ENCODE results near the gene INF2. TPM values are rescaled to one million over a fixed set of nuclear protein-coding genes. Genes with fewer than 3 reads are reported as not detected.

The INF2 gene
- total RNA-seq, 2 donors from 2014 or later: 162 to 264 TPM

GRCh38 chr14:104729835-104730181, 40.4 kb downstream of the INF2 start:
- H3K9me3 ChIP-seq: no peaks in the 10 kb centered on the region
- intact Hi-C loops (cut with DNase I): no loop called here
- no peak overlapping the region for H3K4me3 ChIP-seq
- H3K36me3 ChIP-seq: no peaks in the 10 kb centered on the region
- no peak overlapping the region for H3K27ac ChIP-seq
- H3K9ac ChIP-seq (ENCODE audit: low read depth in 2 of 2, low read length in 2 of 2): no peak overlapping the region
- H3K4me1 ChIP-seq: peaks cover 6% of the 10 kb centered on the region
- no peaks in the 10 kb centered on the region for H3K27me3 ChIP-seq
- no peak for TF ChIP-seq CTCF (IDR thresholded peaks at IDR 0.05)
- no peak for DNase-seq

GRCh38 chr14:104730487-104730886, 41.1 kb downstream of the INF2 start:
- Histone ChIP-seq H3K4me1 (peaks cover 6% of the 10 kb centered on the region), H3K4me3 (no peak overlapping the region), H3K27me3 (no peaks in the 10 kb centered on the region), H3K9me3 (no peaks in the 10 kb centered on the region), H3K9ac (ENCODE audit: low read depth in 2 of 2, low read length in 2 of 2) (no peak overlapping the region), H3K36me3 (no peaks in the 10 kb centered on the region), H3K27ac (no peak overlapping the region)
- no peak for DNase-seq
- intact Hi-C loops (cut with DNase I): no loop called here
- no peak for TF ChIP-seq CTCF (IDR thresholded peaks at IDR 0.05)

- peak overlapping the region in 1 of 2 donors; percentile 15 for H3K9ac ChIP-seq (ENCODE audit: low read depth in 2 of 2, low read length in 2 of 2)
- no peaks in the 10 kb centered on the region for H3K9me3 ChIP-seq
- no peak overlapping the region for H3K4me3 ChIP-seq
- H3K4me1 ChIP-seq: peaks cover 6% of the 10 kb centered on the region
- intact Hi-C loops (cut with DNase I): no loop called here
- TF ChIP-seq CTCF (IDR thresholded peaks at IDR 0.05): peak; percentile 15
- H3K27ac ChIP-seq: no peak overlapping the region
- H3K27me3 ChIP-seq: no peaks in the 10 kb centered on the region
- H3K36me3 ChIP-seq: no peaks in the 10 kb centered on the region
- DNase-seq: no peak
Measured at GRCh38 chr14:104731320-104732294, 42.2 kb downstream of the INF2 start.

- no peak overlapping the region for H3K4me3 ChIP-seq
- no peaks in the 10 kb centered on the region for H3K9me3 ChIP-seq
- no peak for TF ChIP-seq CTCF (IDR thresholded peaks at IDR 0.05)
- intact Hi-C loops (cut with DNase I): no loop called here
- no peaks in the 10 kb centered on the region for H3K27me3 ChIP-seq
- DNase-seq: peak; percentile 93
- peak overlapping the region in 1 of 2 donors; percentile 71 for H3K9ac ChIP-seq (ENCODE audit: low read depth in 2 of 2, low read length in 2 of 2)
- H3K4me1 ChIP-seq: peaks cover 6% of the 10 kb centered on the region
- no peaks in the 10 kb centered on the region for H3K36me3 ChIP-seq
- no peak overlapping the region for H3K27ac ChIP-seq
Measured at GRCh38 chr14:104732355-104732804, 43.0 kb downstream of the INF2 start.

GRCh38 chr14:104732931-104733681, 43.7 kb downstream of the INF2 start:
- no peaks in the 10 kb centered on the region for H3K36me3 ChIP-seq
- H3K4me1 ChIP-seq: peaks cover 6% of the 10 kb centered on the region
- intact Hi-C loops (cut with DNase I): no loop called here
- no peak for TF ChIP-seq CTCF (IDR thresholded peaks at IDR 0.05)
- no peak overlapping the region for H3K4me3 ChIP-seq
- DNase-seq: peak; percentile 87
- no peaks in the 10 kb centered on the region for H3K9me3 ChIP-seq
- H3K27ac ChIP-seq: peak overlapping the region; percentile 32
- no peaks in the 10 kb centered on the region for H3K27me3 ChIP-seq
- H3K9ac ChIP-seq (ENCODE audit: low read depth in 2 of 2, low read length in 2 of 2): peak overlapping the region; percentile 49 to 71
